GM18951 (cell line): Measurements from ENCODE around the gene TNFRSF18.

ENCODE experiments used
- POLR2A ChIP-seq: IDR thresholded peaks from 4 replicates; pipeline ENCODE4 v1.6.1; 2011; ENCODE audit warnings: mild to moderate bottlenecking; ENCODE audit not compliant: insufficient read length, insufficient read depth; ENCODE audit errors: extremely low read depth
- in situ Hi-C: fragments of 300-500 bp; cut with MboI; formaldehyde crosslinking; loops from one replicate; pipeline ENCODE4 v1.12.0; 2022; ENCODE audit warnings: low sequenced_read_pairs, mixed read lengths, inconsistent platforms; ENCODE audit not compliant: unreplicated experiment

TNFRSF18 gene

DNA sequence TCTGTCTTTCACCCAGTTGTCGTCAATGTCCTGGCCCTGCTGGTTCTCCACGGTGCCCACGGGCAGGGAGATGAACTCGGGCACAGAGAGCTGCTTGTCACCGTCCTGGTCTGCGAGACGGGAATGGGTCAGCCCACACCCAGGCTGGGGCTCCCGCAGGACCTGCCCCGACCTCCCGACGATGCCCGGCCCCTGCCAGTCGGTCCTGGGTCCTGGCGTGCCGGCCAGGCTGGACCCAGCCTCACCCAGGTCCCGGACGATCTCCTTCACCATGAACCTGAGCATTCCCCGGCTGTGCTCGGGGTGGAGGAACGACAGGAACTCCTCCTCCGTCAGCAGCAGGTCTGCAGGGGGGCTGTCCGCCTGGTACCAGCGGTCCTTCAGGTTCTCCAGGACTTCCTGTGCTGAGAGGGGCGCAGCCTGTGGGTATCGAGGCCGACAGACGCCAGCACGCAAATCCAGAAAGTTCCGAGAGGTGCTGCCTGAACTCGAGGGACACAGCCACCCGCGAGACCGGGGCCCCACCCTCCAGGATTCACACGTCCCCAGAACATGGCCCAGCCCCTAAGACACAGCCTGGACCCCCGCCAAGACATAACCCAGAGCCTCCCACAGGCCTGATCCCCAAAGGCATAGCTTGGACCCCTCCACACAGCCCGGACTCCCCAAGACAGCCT is 12.3 kb upstream of the TNFRSF18 start:
- no peak for TF ChIP-seq POLR2A
- in situ Hi-C loops, result no loop called here

DNA sequence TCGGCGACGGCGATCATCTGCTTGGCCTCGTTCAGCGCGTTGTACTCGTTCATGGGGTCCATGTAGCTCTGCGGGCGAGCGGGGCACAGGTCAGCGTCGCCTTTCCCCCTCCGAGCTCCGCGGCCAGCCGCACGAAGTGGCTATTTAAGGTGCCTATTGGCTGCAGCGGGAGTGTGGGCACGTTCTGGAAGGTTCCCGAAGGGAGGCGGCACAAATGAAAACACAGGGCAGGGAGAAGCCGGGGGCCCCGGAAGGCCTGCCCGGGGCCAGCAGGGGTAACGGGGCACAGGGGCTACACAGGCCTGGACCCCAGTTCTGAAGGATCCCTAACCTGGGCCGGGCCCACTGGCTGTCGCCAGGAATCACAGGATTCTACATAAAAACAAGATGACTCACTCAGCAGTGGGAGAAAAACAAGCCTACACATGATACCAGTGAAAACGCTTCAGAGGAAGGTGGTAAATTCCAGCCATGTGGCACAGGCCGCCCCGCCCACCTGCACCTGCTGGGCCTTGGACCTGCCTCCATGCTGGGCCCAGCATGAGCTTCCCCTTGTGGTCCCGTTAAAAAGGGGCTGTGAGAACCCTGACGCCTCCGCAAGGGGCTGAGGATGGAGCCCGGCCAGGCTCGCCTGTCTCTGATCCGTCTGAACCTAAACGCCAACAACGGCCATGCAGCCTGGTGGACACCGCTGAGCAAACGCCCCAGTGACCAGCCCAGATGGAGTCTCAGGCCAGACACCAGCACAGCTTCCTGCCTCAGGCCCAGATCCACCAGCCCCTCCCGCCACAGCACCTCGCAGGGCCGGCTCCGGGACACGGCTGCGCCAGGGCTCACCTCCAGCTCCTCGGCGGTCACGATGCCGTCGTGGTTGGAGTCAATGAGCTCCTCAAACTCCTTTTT is 11.5 kb upstream of the TNFRSF18 start:
- in situ Hi-C loops, result no loop called here
- TF ChIP-seq POLR2A, result no peak

GRCh38 chr1:1216770-1217620 is 10.6 kb upstream of the TNFRSF18 start:
- no peak for TF ChIP-seq POLR2A
- in situ Hi-C loops, result no loop called here

DNA sequence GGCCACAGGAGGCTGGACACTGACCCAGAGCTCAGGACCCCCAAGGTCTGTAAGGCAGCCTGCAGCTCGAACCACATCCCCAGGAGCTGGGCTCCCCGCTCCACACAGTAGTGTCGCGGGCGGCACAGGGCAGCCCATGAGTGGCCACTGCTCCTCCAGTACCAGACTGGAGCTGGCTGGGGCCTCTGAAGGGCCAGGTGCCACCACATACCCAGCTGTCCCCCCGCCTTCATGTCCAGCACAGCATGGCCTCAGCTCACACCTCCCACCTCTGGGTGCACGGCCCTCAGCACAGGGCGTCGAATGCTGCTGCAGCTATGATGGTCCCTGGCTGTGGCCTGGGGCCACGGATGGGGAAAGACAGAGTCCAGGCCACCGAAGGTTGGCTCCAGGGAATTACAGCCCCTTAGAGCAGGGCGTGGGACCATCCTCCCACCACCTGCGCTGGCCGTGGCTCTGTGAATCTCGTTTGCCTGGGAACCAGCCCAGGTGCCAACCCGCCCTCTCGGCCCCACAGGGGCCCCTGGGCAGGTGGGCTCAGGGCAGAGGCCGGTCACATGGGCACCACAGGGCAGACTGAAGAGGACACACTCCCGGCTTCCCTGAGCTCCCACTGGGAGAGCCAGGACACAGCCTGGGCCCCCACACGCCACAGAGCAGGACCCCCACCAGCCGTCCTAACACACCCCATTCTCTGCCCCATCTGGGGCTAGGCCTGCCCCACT is 9.7 kb upstream of the TNFRSF18 start:
- no peak for TF ChIP-seq POLR2A
- in situ Hi-C loops, result no loop called here

DNA sequence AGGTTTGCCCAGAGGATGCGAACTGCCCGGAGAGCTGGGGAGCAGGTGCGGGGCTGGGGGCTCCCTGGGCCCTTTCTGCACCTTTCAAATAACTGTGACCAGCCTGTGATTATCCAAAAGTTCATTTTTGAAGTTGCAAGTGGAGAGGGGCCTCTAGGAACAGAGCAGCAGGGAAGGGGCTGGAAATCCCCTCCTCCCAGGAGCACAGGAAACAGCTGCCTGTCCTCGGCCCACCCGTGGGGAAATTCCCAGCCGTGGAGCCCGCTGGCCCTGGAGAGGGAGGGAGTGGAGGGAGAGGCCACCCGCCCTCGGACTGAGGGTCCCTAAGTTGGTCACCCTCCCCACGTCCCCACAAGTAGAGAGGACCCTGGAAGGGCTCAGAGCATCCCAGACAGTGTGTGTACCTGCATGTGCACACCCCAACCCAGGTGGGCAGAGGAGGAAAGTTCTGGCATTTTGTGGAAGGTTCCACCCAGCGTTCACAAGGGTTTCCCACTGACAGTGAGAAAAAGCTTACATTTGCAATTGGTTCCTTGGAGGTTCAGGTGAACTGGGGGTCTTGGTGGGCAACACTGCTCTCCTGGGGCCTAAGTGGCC is 8.8 kb upstream of the TNFRSF18 start:
- in situ Hi-C loops, result no loop called here
- TF ChIP-seq POLR2A, result no peak

GRCh38 chr1:1213345-1214265 is 7.2 kb upstream of the TNFRSF18 start, which contains the start of gene TNFRSF4:
Gene TNFRSF4 (minus strand): TSS chr1:1214153. CDS start chr1:1214127, 26 bp downstream.
- in situ Hi-C loops, result no loop called here
- no peak for TF ChIP-seq POLR2A

GRCh38 chr1:1212780-1213344 is 6.5 kb upstream of the TNFRSF18 start:
- TF ChIP-seq POLR2A, result no peak
- in situ Hi-C loops, result no loop called here

- in situ Hi-C loops, result no loop called here
- TF ChIP-seq POLR2A, result no peak
Measured at GRCh38 chr1:1211541-1212441, 5.4 kb upstream of the TNFRSF18 start.

DNA sequence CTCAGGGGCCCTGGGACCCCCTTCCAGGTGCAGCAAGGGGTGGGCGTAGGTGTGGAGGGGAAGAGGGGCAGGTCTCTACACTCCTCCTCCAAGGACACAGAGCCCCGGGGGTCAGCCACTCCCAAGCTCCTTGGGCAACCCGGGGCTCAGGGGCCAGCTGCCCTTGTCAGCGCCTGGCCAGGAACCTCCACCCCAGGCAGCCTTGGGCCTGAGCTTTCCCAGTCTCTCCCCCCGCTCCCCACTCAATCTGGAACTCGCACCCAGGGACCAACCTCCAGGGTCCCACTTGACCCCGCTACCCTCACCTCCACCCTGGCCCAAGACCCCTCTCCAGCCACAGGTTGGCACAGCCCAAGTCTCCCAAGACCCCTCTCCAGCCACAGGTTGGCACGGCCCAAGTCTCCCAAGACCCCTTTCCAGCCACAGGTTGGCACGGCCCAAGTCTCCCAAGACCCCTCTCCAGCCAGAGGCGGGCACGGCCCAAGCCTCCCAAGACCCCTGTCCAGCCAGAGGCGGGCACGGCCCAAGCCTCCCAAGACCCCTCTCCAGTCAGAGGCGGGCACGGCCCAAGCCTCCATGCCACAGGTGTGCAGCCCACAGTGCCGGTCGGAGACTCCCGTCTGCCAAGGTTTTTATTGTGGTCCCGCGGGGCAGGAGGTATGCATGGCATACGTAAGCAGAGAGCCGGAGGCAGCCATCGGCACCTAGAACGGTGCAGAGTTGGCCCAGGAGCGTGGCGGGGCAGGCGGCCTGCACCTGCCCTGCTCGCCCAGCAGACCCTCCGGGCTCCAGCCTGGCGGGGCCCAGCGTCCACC is 4.5 kb upstream of the TNFRSF18 start:
- in situ Hi-C loops, result no loop called here
- TF ChIP-seq POLR2A, result no peak
